Skeletal muscle tissue (tissue), 4 donors: ENCODE data around the gene ZFHX3. TPM values are rescaled to one million over a fixed set of nuclear protein-coding genes. Genes with fewer than 3 reads are reported as not detected.

ENCODE experiments used
- H3K27ac ChIP-seq: one replicate; pipeline ENCODE4 v1.7.0; 2013; ENCODE audit warnings: mild to moderate bottlenecking, low read depth, low read length, inconsistent platforms
- H3K27me3 ChIP-seq, 3 donors: one replicate each; pipeline ENCODE4 v1.7.0; 2013; ENCODE audit warnings: low read length in 3 of 3; ENCODE audit not compliant: control insufficient read depth in 3 of 3, insufficient read depth in 3 of 3
- H3K36me3 ChIP-seq, 3 donors: one replicate each; pipeline ENCODE4 v1.7.0; 2013; ENCODE audit warnings: low read length in 3 of 3; ENCODE audit not compliant: control insufficient read depth in 3 of 3, insufficient read depth in 3 of 3
- H3K4me1 ChIP-seq, 3 donors: one replicate each; pipeline ENCODE4 v1.7.0; 2013; ENCODE audit warnings: low read length in 3 of 3, mild to moderate bottlenecking in 3 of 3; ENCODE audit not compliant: control insufficient read depth in 3 of 3, insufficient read depth in 3 of 3
- H3K4me3 ChIP-seq, 3 donors: one replicate each; pipeline ENCODE4 v1.7.0; 2013; ENCODE audit warnings: low read length in 3 of 3
- H3K9ac ChIP-seq, 3 donors: one replicate each; pipeline ENCODE4 v1.7.0; 2013; ENCODE audit warnings: low read length in 3 of 3, mild to moderate bottlenecking in 3 of 3, moderate library complexity in 2 of 3, low read depth in 1 of 3
- H3K9me3 ChIP-seq, 3 donors: one replicate each; pipeline ENCODE4 v1.7.0; 2013; ENCODE audit warnings: low read length in 3 of 3; ENCODE audit not compliant: control insufficient read depth in 3 of 3
- total RNA-seq: library from RNA; depleted of rRNA; stranded (reverse); fragments of >200 nt; gene quantifications from one replicate; pipeline ENCODE4 v1.2.3, GENCODE V29; 2014
- donor health status: Osteomylitis.

Gene ZFHX3
- total RNA-seq, 1 donor from 2014 or later: 8.9 TPM

DNA sequence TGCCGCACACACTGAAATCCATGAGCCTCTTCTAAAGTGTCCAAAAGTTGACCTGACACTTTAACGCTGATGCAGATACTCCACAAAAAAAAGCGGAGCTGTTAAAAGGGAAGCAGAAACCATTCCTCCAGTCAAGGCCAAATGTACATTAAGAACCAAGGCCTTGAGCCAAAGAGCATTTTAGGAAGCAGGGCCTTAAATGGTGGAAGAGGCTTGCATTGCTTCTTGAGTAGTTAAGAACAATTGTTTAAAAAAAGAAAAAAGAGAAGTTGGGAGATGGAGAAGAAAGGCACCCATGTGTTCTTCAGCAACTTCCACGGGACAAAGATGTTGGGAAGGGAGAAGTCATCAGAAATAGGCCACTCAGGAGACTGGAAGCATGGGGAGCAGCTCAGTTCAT is 6.3 kb downstream of the ZFHX3 start:
- Histone ChIP-seq H3K4me3 (no peak overlapping the region), H3K27ac (no peak overlapping the region), H3K27me3 (no peaks in the 10 kb centered on the region), H3K9ac (no peak overlapping the region), H3K36me3 (no peaks in the 10 kb centered on the region), H3K4me1 (peaks cover 62 to 85% (median 63%) of the 10 kb centered on the region in 3 donors), H3K9me3 (no peaks in the 10 kb centered on the region)

DNA sequence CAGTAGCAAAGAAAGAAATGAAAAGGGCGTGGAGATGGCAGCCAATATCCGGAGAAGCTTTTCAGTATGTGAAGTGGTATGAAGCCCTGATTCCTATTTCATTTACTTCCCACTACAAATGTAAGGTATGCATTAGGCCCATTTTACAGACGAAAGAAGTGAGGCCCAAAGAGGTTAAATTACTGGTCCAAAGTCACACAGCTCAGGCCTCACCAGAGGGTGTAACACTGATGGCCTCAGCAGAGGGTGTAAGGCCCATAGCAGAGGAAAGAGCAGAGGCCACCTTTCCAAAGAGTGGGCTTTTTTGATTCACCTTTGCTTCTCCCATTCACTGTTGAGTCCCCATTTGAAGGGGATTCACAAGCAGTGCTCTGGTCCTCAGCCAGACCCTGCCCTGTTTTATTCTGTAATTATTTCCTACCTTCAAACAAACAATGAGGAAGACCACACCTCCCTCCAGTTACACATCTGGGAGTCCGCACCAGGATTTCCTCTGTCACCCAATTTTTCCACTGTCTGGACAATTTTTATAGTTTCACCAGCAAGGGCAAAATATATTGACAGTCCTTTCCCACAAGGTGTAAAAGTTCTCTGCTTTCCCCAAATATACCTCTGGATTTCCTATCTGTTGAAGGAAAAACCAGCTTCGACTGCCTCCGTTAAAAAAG is 7.1 kb downstream of the ZFHX3 start:
- Histone ChIP-seq H3K4me3 (no peak overlapping the region), H3K27me3 (no peaks in the 10 kb centered on the region), H3K27ac (no peak overlapping the region), H3K4me1 (peaks cover 61 to 85% (median 63%) of the 10 kb centered on the region in 3 donors), H3K36me3 (no peaks in the 10 kb centered on the region), H3K9ac (peak overlapping the region in 1 of 3 donors; percentile 33), H3K9me3 (no peaks in the 10 kb centered on the region)

DNA sequence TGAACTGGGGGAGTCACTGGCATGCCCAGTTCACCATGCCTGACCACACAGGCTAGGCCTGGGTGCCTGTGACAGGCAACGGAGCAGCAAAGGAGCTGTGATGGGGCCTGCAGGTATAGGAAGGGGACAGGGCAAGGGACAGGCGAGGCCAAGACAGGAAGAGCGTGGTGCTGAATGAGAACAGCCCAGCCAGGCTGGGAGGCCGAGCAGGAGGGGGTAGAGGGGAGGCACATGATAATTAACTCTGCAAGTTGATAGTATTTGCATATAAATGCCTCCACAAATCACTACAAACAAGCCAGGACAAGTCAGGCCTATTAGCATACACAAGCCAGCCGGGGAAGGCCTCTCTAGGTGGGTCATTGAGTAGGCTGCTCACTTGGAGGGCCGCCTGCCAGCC is 7.8 kb downstream of the ZFHX3 start:
- Histone ChIP-seq H3K9ac (peak overlapping the region in 1 of 3 donors; percentile 25), H3K27ac (no peak overlapping the region)

DNA sequence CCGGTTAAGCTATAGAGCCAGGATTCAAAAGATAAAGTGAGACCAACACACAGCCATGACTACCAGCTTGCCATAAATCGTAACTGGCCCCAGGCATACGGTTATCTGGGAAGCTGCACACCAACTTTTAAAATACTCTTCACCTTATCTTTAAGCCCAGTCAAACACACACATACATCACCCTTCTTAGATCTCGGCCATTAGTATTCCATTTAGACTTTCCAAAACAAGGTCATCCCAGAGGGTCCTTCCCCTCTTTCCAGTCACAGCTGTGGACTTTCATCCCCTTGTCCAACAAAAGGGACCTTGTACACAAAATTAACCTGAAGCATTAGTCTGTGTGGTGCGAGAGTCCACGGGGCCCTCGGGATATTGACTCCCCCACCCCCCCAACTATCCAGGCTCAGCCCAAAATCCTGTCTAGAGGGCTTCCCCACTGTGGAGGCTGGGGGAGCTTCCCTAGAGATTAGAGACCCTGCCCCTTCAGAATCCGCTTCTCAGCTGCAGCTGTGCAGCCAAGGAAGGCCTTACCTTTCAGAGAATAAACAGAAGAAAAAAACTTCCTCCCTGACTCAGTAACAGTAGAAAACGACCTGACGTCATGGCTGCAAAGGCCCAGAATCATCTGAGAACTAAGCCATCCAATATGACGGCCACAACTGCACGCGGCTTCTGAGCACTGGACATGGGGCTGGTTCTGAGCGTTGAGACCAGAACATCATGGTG is 9.9 kb downstream of the ZFHX3 start:
- H3K4me1 ChIP-seq: peaks cover 61 to 87% (median 68%) of the 10 kb centered on the region in 3 donors
- H3K27me3 ChIP-seq: no peaks in the 10 kb centered on the region
- H3K9me3 ChIP-seq: no peaks in the 10 kb centered on the region
- H3K9ac ChIP-seq: no peak overlapping the region
- no peak overlapping the region for H3K27ac ChIP-seq
- no peaks in the 10 kb centered on the region for H3K36me3 ChIP-seq
- H3K4me3 ChIP-seq: no peak overlapping the region

More for the DNA sequence above, 7.8 kb downstream of the ZFHX3 start:
- H3K36me3 ChIP-seq: no peaks in the 10 kb centered on the region
- no peaks in the 10 kb centered on the region for H3K9me3 ChIP-seq
- H3K4me1 ChIP-seq: peaks cover 61 to 86% (median 65%) of the 10 kb centered on the region in 3 donors
- no peak overlapping the region for H3K4me3 ChIP-seq
- no peaks in the 10 kb centered on the region for H3K27me3 ChIP-seq

DNA sequence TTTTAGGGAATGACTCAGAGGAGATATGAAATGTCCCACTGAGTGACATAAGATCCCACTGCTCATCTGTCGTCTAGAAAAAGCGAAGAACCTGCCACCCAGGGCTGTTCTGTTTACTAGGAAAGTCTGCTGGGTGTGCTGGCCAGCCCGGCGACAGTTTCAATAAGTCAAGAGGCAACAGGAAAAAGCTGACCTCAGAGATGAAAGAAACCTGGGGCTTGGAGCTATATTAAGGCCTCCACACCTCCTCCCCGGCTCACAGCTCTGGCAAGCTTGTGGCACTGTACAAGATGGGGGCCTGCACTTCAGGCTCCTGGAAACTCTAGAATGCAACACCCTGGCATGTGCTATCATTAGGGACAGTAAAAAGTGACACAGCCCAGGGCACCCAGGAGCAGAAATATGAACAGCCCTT is 10.6 kb downstream of the ZFHX3 start:
- H3K27ac ChIP-seq: peak overlapping the region; percentile 59
- H3K9me3 ChIP-seq: no peaks in the 10 kb centered on the region
- H3K36me3 ChIP-seq: no peaks in the 10 kb centered on the region
- H3K9ac ChIP-seq: no peak overlapping the region
- H3K4me1 ChIP-seq: peaks cover 60 to 87% (median 68%) of the 10 kb centered on the region in 3 donors
- H3K27me3 ChIP-seq: no peaks in the 10 kb centered on the region
- no peak overlapping the region for H3K4me3 ChIP-seq

DNA sequence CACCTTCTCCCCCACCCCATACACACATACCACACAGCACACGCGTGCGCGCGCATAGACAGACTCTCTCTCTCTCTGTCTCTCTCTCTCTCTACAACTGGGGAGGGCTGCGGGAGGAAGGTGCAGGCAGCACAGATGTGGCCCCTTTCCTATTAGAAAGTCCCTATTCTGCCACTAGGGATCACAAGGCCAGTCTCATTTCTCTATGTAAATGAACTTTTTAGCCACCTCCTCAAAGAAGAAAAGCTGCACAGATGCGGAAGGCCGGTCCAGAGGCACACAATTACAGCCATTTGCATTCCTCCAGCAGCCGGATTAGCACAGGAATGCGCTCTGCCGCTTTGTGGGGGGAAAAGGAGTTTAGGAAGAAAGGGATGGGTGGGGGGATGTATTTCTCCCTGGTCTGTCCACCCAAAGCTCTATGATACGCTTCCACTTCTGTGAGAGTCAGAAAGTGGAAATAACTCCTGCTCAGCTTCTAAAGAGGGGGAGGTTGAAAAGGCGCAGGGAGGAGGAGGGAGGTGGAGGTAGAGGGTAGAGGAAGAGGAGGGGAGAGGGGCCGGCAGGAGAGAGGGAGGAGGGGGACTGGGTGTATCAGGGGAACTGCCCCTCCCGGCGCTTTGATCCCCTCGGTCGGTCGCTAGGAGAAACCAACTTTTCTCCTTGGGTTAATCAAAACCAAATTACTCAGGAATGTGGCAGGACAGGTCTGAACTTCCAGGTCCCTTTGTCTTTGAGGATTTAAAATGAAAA is 11.7 kb downstream of the ZFHX3 start:
- Histone ChIP-seq H3K36me3 (no peaks in the 10 kb centered on the region), H3K4me3 (peak overlapping the region in 1 of 3 donors; percentile 22), H3K27ac (peak overlapping the region; percentile 59), H3K9ac (peak overlapping the region in 2 of 3 donors; percentile 45 to 47), H3K9me3 (no peaks in the 10 kb centered on the region), H3K4me1 (peaks cover 60 to 87% (median 62%) of the 10 kb centered on the region in 3 donors), H3K27me3 (no peaks in the 10 kb centered on the region)

DNA sequence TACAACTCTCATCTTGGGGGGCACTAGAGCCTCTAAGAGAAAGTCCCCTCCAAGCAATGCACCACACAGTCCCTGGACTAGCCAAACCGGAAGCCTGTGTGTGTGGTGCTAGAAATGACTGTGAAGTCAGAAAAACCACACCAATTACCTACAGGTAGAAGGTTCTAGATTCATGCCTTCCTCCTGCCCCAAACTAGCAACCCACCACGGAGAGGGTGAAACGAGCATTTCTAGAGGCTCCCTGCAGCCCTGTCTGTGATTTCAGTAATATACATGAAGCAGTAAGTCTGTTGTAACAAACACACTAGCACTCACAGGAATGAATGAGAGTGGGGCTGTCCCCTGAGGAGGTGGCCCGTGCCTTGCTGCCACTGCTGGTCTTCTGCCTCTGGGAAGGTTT is 13.6 kb downstream of the ZFHX3 start:
- Histone ChIP-seq H3K4me3 (no peak overlapping the region), H3K27ac (peak overlapping the region; percentile 66), H3K9me3 (no peaks in the 10 kb centered on the region), H3K9ac (peak overlapping the region in 1 of 3 donors; percentile 26), H3K4me1 (peaks cover 53 to 74% (median 55%) of the 10 kb centered on the region in 3 donors), H3K36me3 (no peaks in the 10 kb centered on the region), H3K27me3 (no peaks in the 10 kb centered on the region)

DNA sequence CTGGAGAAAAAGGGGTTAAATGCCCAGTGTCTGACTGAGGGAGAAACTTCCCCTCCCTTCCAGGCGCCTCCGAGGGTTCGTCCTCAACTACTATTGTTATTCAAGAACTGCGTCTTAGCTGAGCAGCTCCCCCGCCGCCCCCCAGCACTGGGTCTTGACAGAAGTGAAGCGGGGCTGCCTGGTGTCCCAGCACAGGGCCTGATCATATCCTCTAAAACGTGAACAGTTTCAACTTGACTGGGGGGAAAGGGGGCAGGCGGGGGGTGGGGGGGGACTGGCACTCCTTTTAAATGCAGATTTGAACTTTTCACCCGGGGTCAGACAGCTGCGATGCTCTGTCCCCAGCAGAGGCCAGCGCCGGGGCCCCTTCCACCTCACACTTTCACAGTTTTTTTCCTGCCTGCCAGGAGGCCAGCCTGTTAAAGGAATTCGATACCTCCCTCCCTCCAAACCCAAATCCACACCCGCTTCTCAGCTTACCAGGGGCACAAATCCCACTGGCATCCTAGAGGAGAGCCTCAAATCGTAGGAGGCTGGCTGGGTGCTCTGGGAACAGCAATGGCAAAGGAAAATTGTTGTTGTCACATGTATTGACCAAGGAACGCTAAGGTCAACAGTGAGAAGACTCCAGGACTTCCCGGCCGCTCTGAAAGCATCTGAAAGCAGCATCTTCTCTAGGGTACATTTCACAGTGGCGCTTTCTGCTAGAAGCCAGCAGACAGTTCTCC is 14.5 kb downstream of the ZFHX3 start:
- H3K27ac ChIP-seq: peak overlapping the region; percentile 66
- peak overlapping the region in 2 of 3 donors; percentile 36 to 66 for H3K9ac ChIP-seq

DNA sequence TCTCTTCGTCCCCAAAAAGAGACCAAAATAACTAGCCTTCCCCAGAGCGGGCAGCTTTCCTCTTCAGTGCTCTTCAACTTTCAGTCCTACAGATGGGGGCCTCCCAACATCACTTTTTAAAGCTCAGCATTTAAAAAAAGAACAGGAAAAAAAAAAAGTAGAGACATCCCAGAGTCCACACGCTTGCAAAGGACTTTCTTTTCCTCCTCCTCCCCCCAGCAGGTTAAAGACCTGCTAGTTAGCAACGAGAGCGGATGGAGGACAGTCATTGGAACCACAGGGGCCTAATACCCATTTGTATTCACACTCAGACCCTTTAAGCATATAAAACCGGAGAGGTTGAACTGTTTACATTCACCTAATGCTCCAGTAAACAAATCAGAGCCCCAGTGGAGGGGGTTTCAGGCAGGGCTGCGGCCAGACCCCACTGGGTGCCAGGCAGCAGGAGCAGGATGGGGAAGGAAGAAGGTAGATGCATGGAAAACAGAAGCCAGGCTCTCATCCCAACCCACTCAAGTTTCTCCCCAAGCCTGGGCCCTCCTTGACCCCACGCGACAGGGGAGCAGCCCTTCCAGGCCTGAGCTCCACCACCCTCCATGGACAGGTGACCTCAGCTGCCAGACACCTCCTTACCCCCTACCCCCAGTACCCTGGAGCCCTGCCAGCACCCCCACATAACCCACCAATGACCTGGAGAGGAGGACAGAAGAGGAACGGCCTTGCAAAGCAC is 15.2 kb downstream of the ZFHX3 start:
- H3K27me3 ChIP-seq: no peaks in the 10 kb centered on the region
- peaks cover 54 to 80% (median 60%) of the 10 kb centered on the region in 3 donors for H3K4me1 ChIP-seq
- no peaks in the 10 kb centered on the region for H3K9me3 ChIP-seq
- peak overlapping the region; percentile 41 for H3K27ac ChIP-seq
- no peak overlapping the region for H3K4me3 ChIP-seq
- peak overlapping the region; percentile 18 to 36 (median 26) for H3K9ac ChIP-seq
- H3K36me3 ChIP-seq: no peaks in the 10 kb centered on the region

More for the DNA sequence above, 14.5 kb downstream of the ZFHX3 start:
- Histone ChIP-seq H3K36me3 (no peaks in the 10 kb centered on the region), H3K4me1 (peaks cover 54 to 80% (median 55%) of the 10 kb centered on the region in 3 donors), H3K4me3 (peak overlapping the region in 1 of 3 donors; percentile 34), H3K27me3 (no peaks in the 10 kb centered on the region), H3K9me3 (no peaks in the 10 kb centered on the region)
